Endothelial cell of umbilical vein (primary cell): Measurements from ENCODE around the gene HP1BP3. TPM values are rescaled to one million over a fixed set of nuclear protein-coding genes. Genes with fewer than 3 reads are reported as not detected.

ENCODE experiments used
- BruUV-seq: library from RNA; stranded (reverse); fragments of 400-500 nt; replicated peaks from 2 replicates; lab custom pipeline; 2021; lab: Mats Ljungman, UMichigan
- CTCF ChIA-PET: fragments of 300-600, 350-600 bp; sonication (Branson Sonifier 250); formaldehyde crosslinking; loops from one replicate; lab custom pipeline; 2021; ENCODE audit warnings: antibody characterized with exemption, inconsistent platforms; lab: Charles Lee
- POLR2A ChIA-PET: fragments of 300-600, 350-600 bp; sonication (Branson Sonifier 250); formaldehyde crosslinking; loops from one replicate; lab custom pipeline; 2021; ENCODE audit warnings: antibody characterized with exemption, inconsistent platforms; lab: Charles Lee
- DNase-seq: peaks from one replicate; pipeline ENCODE4 v3.0.0-alpha.2; 2011; ENCODE audit warnings: low read depth, low spot score
- FAIRE-seq: peaks from 2 replicates; lab custom pipeline; 2011; peaks lifted over from hg19 to GRCh38; lab: Jason Lieb, UNC
- H2AFZ ChIP-seq: 2 replicates; pipeline ENCODE4 v1.6.0; 2012; ENCODE audit warnings: low read depth, low read length, control low read depth, inconsistent platforms
- H3K27ac ChIP-seq: 2 replicates; pipeline ENCODE4 v1.5.1; 2011; ENCODE audit warnings: low read depth, mild to moderate bottlenecking, control low read depth, low read length, moderate library complexity; ENCODE audit not compliant: insufficient read depth
- H3K27me3 ChIP-seq, 2 experiments: 2 replicates each; pipeline versions ENCODE4 v1.6.0 to v1.6.1; 2011; ENCODE audit warnings: low read length in 2 of 2, mixed read lengths in 1 of 2; ENCODE audit not compliant: control insufficient read depth in 2 of 2, insufficient read depth in 2 of 2
- H3K36me3 ChIP-seq, 2 experiments: 2 replicates in 1 of 2; 3 replicates in 1 of 2; pipeline ENCODE4 v1.5.1; 2011; ENCODE audit warnings: low read length in 2 of 2, mild to moderate bottlenecking in 1 of 2, moderate library complexity in 1 of 2; ENCODE audit not compliant: control insufficient read depth in 2 of 2, insufficient read depth in 2 of 2; ENCODE audit errors: extremely low read depth in 1 of 2
- H3K4me1 ChIP-seq: 3 replicates; pipeline ENCODE4 v1.5.1; 2011; ENCODE audit warnings: mild to moderate bottlenecking, low read length; ENCODE audit not compliant: control insufficient read depth, insufficient read depth; ENCODE audit errors: extremely low read depth
- H3K4me2 ChIP-seq: 2 replicates; pipeline ENCODE4 v1.6.1; 2011; ENCODE audit warnings: low read length, control low read depth, mixed read lengths; ENCODE audit not compliant: insufficient read depth
- H3K4me3 ChIP-seq, 3 experiments: fragments of 200-600 bp in 1 of 3; sonication (generic), shearing (Covaris generic) in 1 of 3; replicated peaks in 1 of 3; 2 replicates each; pipeline ENCODE4 v1.5.1; 2011 to 2016; ENCODE audit warnings: control low read depth in 3 of 3, low read length in 3 of 3, mild to moderate bottlenecking in 2 of 3, inconsistent platforms in 1 of 3, low read depth in 1 of 3, moderate library complexity in 1 of 3; ENCODE audit not compliant: insufficient read depth in 1 of 3
- H3K79me2 ChIP-seq: 2 replicates; pipeline ENCODE4 v1.6.0; 2012; ENCODE audit warnings: low read length, inconsistent platforms; ENCODE audit not compliant: control insufficient read depth, insufficient read depth
- H3K9ac ChIP-seq: replicated peaks from 2 replicates; pipeline ENCODE3; 2011; ENCODE audit warnings: low read length, control low read depth; ENCODE audit not compliant: insufficient read depth; ENCODE audit errors: extremely low read depth
- H3K9me1 ChIP-seq: replicated peaks from 3 replicates; pipeline ENCODE4 v1.6.0; 2011; ENCODE audit warnings: mild to moderate bottlenecking, low read length; ENCODE audit not compliant: control insufficient read depth, insufficient read depth; ENCODE audit errors: extremely low read depth
- H3K9me3 ChIP-seq: replicated peaks from 2 replicates; pipeline ENCODE4 v1.5.1; 2012; ENCODE audit warnings: low read length, inconsistent platforms; ENCODE audit not compliant: control insufficient read depth, insufficient read depth
- H4K20me1 ChIP-seq: replicated peaks from 2 replicates; pipeline ENCODE3; 2011; ENCODE audit warnings: mild to moderate bottlenecking, low read length; ENCODE audit not compliant: control insufficient read depth, insufficient read depth; ENCODE audit errors: extremely low read depth
- EZH2 ChIP-seq: IDR thresholded peaks from 2 replicates; pipeline ENCODE4 v1.6.1; 2012; ENCODE audit warnings: borderline replicate concordance, low read depth, mild to moderate bottlenecking, moderate library complexity, low read length, inconsistent platforms; ENCODE audit not compliant: severe bottlenecking
- FOS ChIP-seq: IDR thresholded peaks from 2 replicates; pipeline ENCODE4 v1.6.1; 2011; ENCODE audit warnings: mild to moderate bottlenecking, low read length, moderate library complexity, borderline replicate concordance; ENCODE audit not compliant: insufficient read depth
- GATA2 ChIP-seq: IDR thresholded peaks from 2 replicates; pipeline ENCODE4 v1.7.0; 2011; ENCODE audit warnings: low read depth, mild to moderate bottlenecking, moderate library complexity, mixed read lengths, low read length; ENCODE audit not compliant: insufficient read length, insufficient read depth
- JUN ChIP-seq: IDR thresholded peaks from 2 replicates; pipeline ENCODE4 v1.6.1; 2011; ENCODE audit warnings: borderline replicate concordance, low read depth; ENCODE audit not compliant: insufficient read length, insufficient read depth
- MAX ChIP-seq: IDR thresholded peaks from 2 replicates; pipeline ENCODE4 v1.6.1; 2011; ENCODE audit not compliant: insufficient read depth, insufficient read length
- MYC ChIP-seq: IDR thresholded peaks from one replicate; pipeline ENCODE4 v1.6.1; 2011; ENCODE audit warnings: mild to moderate bottlenecking, low read depth, low read length
- POLR2A ChIP-seq: IDR thresholded peaks from 2 replicates; pipeline ENCODE4 v1.6.1; 2012; ENCODE audit warnings: low read depth, mild to moderate bottlenecking, control low read depth, low read length
- POLR2AphosphoS5 ChIP-seq: IDR thresholded peaks from 2 replicates; pipeline ENCODE4 v1.6.1; 2012; ENCODE audit warnings: low read depth, mild to moderate bottlenecking, control low read depth, low read length, moderate library complexity; ENCODE audit not compliant: insufficient read depth
- dilution Hi-C: fragments of 300-500 bp; cut with MboI; formaldehyde crosslinking; loops from one replicate; pipeline ENCODE4 v1.15.0; 2019; ENCODE audit warnings: low sequenced_read_pairs; ENCODE audit not compliant: extremely low pct_ligation_motif_present
- intact Hi-C: fragments of 100-400 bp; cut with micrococcal nuclease; formaldehyde crosslinking; loops from one replicate; pipeline ENCODE4 v1.10.0; 2022
- polyA plus RNA-seq, 4 experiments: library from polyadenylated mRNA; depleted of rRNA in 3 of 4; stranded (reverse) in 3 of 4; unstranded in 1 of 4; fragments of >200 nt; gene quantifications; 2 replicates each; pipeline versions ENCODE4 v1.2.1 to v1.2.3, GENCODE V29; 2011 to 2012; ENCODE audit warnings: missing spikeins in 1 of 4
- total RNA-seq: library from RNA; stranded (reverse); gene quantifications from 2 replicates; pipeline ENCODE4 v1.2.3, GENCODE V29; 2021
- TF ChIP-seq, protein P1 (sequence below), 2 donors: IDR thresholded peaks; 1 replicate in 1 of 2; 2 replicates in 1 of 2; pipeline ENCODE4 v1.5.1; 2011; ENCODE audit warnings: low read length in 2 of 2, mild to moderate bottlenecking in 2 of 2, moderate library complexity in 2 of 2, control low read depth in 1 of 2, inconsistent platforms in 1 of 2, low read depth in 1 of 2; ENCODE audit not compliant: insufficient read depth in 1 of 2; ENCODE audit errors: extremely low read depth in 1 of 2

HP1BP3 gene
- total and polyA plus RNA-seq, 2 donors (not counting 3 experiments of a cell fraction or from before 2014, with no cell fraction given) = 87.2 to 231 TPM

GRCh38 chr1:20726118-20726911, 60.8 kb downstream of the HP1BP3 start:
- dilution Hi-C loops = no loop called here
- TF ChIP-seq POLR2A = no peak
- no peak for TF ChIP-seq FOS
- no peak for TF ChIP-seq EZH2
- TF ChIP-seq MAX = no peak
- TF ChIP-seq JUN = no peak
- no peak for TF ChIP-seq MYC
- no peak for TF ChIP-seq GATA2
- TF ChIP-seq POLR2AphosphoS5 = no peak
- TF ChIP-seq, protein P1, sequence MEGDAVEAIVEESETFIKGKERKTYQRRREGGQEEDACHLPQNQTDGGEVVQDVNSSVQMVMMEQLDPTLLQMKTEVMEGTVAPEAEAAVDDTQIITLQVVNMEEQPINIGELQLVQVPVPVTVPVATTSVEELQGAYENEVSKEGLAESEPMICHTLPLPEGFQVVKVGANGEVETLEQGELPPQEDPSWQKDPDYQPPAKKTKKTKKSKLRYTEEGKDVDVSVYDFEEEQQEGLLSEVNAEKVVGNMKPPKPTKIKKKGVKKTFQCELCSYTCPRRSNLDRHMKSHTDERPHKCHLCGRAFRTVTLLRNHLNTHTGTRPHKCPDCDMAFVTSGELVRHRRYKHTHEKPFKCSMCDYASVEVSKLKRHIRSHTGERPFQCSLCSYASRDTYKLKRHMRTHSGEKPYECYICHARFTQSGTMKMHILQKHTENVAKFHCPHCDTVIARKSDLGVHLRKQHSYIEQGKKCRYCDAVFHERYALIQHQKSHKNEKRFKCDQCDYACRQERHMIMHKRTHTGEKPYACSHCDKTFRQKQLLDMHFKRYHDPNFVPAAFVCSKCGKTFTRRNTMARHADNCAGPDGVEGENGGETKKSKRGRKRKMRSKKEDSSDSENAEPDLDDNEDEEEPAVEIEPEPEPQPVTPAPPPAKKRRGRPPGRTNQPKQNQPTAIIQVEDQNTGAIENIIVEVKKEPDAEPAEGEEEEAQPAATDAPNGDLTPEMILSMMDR (IDR thresholded peaks at IDR 0.05; ENCODE audit: extremely low read depth in 1 of 2, insufficient read depth in 1 of 2, low read depth in 1 of 2, low read length in 2 of 2) = no peak
- CTCF ChIA-PET = interaction anchor here (1.9 kb wide), 1 partner anchor 469 kb away, joined by 5 read pairs; no protein-coding TSS in a partner anchor

More at GRCh38 chr1:20726118-20726911, 60.8 kb downstream of the HP1BP3 start:
- no TSS peak for BruUV-seq
- Histone ChIP-seq H3K9me3 (no peaks in the 10 kb centered on the region), H3K9ac (no peak overlapping the region), H3K79me2 (no peaks in the 10 kb centered on the region), H3K4me1 (no peaks in the 10 kb centered on the region), H3K27ac (no peak overlapping the region), H2AFZ (no peak overlapping the region), H3K9me1 (no peaks in the 10 kb centered on the region), H4K20me1 (no peaks in the 10 kb centered on the region), H3K4me2 (no peak overlapping the region), H3K4me3 (no peak overlapping the region), H3K36me3 (no peaks in the 10 kb centered on the region), H3K27me3 (peaks cover 6 to 16% of the 10 kb centered on the region in 2 experiments)
- DNase-seq = no peak
- FAIRE-seq = no peak
- POLR2A ChIA-PET = no interaction called here
- intact Hi-C loops = no loop called here
